Natural killer cell (primary cell): Measurements from ENCODE around the gene AGBL2. TPM values are rescaled to one million over a fixed set of nuclear protein-coding genes. Genes with fewer than 3 reads are reported as not detected.
"Not testable (repeated sequence)": the region's sequence is repeated elsewhere in the genome, so short reads cannot be mapped to it uniquely, and the experiment has no call there.

ENCODE experiments used
- ATAC-seq, 3 donors: fragments of 150-1000 bp in 2 of 3; fragments of 200-7000 bp in 1 of 3; cut with Tn5 transposase; 1 replicate in 1 of 3; 2 replicates in 2 of 3; pipeline ENCODE4 v1.10.0; 2021; ENCODE audit warnings: mild to moderate bottlenecking in 2 of 3, moderate library complexity in 2 of 3
- DNase-seq, 2 donors: peaks; one replicate each; pipeline versions ENCODE4 v3.0.0 to v3.0.0-alpha.2; 2013 to 2021; ENCODE audit warnings: mixed read lengths in 1 of 2
- H3K27ac ChIP-seq: one replicate; pipeline ENCODE4 v1.5.1; 2013; ENCODE audit warnings: mild to moderate bottlenecking, low read length
- H3K27me3 ChIP-seq: one replicate; pipeline ENCODE4 v1.6.1; 2013; ENCODE audit warnings: low read length; ENCODE audit not compliant: control insufficient read depth, insufficient read depth
- H3K36me3 ChIP-seq: one replicate; pipeline ENCODE4 v1.6.1; 2013; ENCODE audit warnings: low read length; ENCODE audit not compliant: control insufficient read depth, insufficient read depth
- H3K4me1 ChIP-seq: one replicate; pipeline ENCODE4 v1.6.1; 2013; ENCODE audit warnings: low read length; ENCODE audit not compliant: control insufficient read depth, insufficient read depth
- H3K4me3 ChIP-seq: one replicate; pipeline ENCODE4 v1.5.1; 2013; ENCODE audit warnings: low read length
- H3K9me3 ChIP-seq: one replicate; pipeline ENCODE4 v1.6.1; 2013; ENCODE audit warnings: low read length; ENCODE audit not compliant: control insufficient read depth, insufficient read depth
- H3K27ac Mint-ChIP-seq, 2 donors: one replicate each; pipeline ENCODE4 v1.8.0; 2022; ENCODE audit warnings: mild to moderate bottlenecking in 2 of 2, mixed read lengths in 2 of 2, moderate library complexity in 1 of 2
- H3K27me3 Mint-ChIP-seq, 2 donors: one replicate each; pipeline ENCODE4 v1.8.0; 2022; ENCODE audit warnings: low read depth in 2 of 2, mixed read lengths in 2 of 2
- H3K36me3 Mint-ChIP-seq: one replicate; pipeline ENCODE4 v1.8.0; 2022; ENCODE audit warnings: mixed read lengths
- H3K4me1 Mint-ChIP-seq, 2 donors: one replicate each; pipeline ENCODE4 v1.8.0; 2022; ENCODE audit warnings: mixed read lengths in 2 of 2
- H3K4me3 Mint-ChIP-seq: one replicate; pipeline ENCODE4 v1.8.0; 2022; ENCODE audit warnings: mild to moderate bottlenecking, moderate library complexity, mixed read lengths
- H3K9me3 Mint-ChIP-seq, 2 donors: one replicate each; pipeline ENCODE4 v1.8.0; 2022; ENCODE audit warnings: mixed read lengths in 2 of 2
- WGBS: methylation state at CpG from one replicate; pipeline ENCODE4 v1.1.7; 2013; ENCODE audit warnings: missing lambda C conversion rate; ENCODE audit not compliant: insufficient coverage; 5-methylcytosine and 5-hydroxymethylcytosine counted together
- intact Hi-C: fragments of 100-400 bp; cut with micrococcal nuclease; formaldehyde crosslinking; loops from one replicate; pipeline ENCODE4 v1.14.2; 2022
- total RNA-seq, 4 donors: library from RNA; stranded (reverse); fragments of 120-200 nt in 1 of 4; gene quantifications; one replicate each; pipeline versions ENCODE4 v1.2.3 to v1.2.4, GENCODE V29; 2013 to 2022
- TF ChIP-seq, protein P1 (sequence below): fragments of 200-600 bp; IDR thresholded peaks from one replicate; pipeline ENCODE4 v1.8.0; 2022; ENCODE audit warnings: antibody characterized with exemption

The AGBL2 gene
- total RNA-seq, 3 donors from 2014 or later (not counting 1 experiment from before 2014, with no cell fraction given), result 6.1 to 8.5 (median 8.2) TPM

- Histone ChIP-seq H3K36me3 (no peaks in the 10 kb centered on the region), H3K9me3 (no peaks in the 10 kb centered on the region), H3K4me3 (no peak overlapping the region), H3K4me1 (no peaks in the 10 kb centered on the region), H3K27ac (no peak overlapping the region), H3K27me3 (no peaks in the 10 kb centered on the region)
- DNase-seq (no peak), ATAC-seq (no peak)
- Mint-ChIP-seq H3K9me3 (no peaks in the 10 kb centered on the region), H3K27ac (no peak overlapping the region), H3K36me3 (no peaks in the 10 kb centered on the region), H3K4me1 (no peaks in the 10 kb centered on the region), H3K27me3 (no peaks in the 10 kb centered on the region), H3K4me3 (no peak overlapping the region)
- 97% methylated on average over 5 of the region's 5 CpGs for WGBS
- TF ChIP-seq, protein P1, sequence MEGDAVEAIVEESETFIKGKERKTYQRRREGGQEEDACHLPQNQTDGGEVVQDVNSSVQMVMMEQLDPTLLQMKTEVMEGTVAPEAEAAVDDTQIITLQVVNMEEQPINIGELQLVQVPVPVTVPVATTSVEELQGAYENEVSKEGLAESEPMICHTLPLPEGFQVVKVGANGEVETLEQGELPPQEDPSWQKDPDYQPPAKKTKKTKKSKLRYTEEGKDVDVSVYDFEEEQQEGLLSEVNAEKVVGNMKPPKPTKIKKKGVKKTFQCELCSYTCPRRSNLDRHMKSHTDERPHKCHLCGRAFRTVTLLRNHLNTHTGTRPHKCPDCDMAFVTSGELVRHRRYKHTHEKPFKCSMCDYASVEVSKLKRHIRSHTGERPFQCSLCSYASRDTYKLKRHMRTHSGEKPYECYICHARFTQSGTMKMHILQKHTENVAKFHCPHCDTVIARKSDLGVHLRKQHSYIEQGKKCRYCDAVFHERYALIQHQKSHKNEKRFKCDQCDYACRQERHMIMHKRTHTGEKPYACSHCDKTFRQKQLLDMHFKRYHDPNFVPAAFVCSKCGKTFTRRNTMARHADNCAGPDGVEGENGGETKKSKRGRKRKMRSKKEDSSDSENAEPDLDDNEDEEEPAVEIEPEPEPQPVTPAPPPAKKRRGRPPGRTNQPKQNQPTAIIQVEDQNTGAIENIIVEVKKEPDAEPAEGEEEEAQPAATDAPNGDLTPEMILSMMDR, result no peak
- intact Hi-C loops, result no loop called here
These were observed 25.7 kb downstream of the AGBL2 start for GRCh38 chr11:47689480-47689879.

DNA sequence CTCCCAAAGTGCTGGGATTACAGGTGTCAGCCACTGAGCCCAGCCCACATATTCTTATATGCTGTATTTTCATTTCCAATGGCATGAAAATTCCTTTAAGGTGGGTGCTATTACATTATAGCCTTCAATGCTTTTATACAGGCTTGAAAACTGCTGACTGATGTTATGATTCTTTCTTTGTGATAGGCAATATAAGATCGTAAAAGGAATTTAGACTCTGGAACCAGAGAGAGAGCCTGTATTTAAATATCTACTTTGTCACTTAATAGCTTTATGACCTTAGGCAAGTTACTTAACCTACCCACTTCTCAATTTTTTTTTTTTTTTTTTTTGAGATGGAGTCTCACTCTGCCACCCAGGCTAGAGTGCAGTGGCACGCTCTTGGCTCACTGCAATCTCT, 26.2 kb downstream of the AGBL2 start:
- TF ChIP-seq, protein P1, result no peak
- Histone ChIP-seq H3K27me3 (no peaks in the 10 kb centered on the region), H3K27ac (no peak overlapping the region), H3K4me3 (no peak overlapping the region), H3K4me1 (no peaks in the 10 kb centered on the region), H3K9me3 (no peaks in the 10 kb centered on the region), H3K36me3 (no peaks in the 10 kb centered on the region)
- H3K27ac Mint-ChIP-seq, result no peak overlapping the region
- H3K4me1 Mint-ChIP-seq, result no peaks in the 10 kb centered on the region
- DNase-seq (no peak), ATAC-seq (no peak)
- H3K9me3 Mint-ChIP-seq, result no peaks in the 10 kb centered on the region
- 87% methylated on average over 1 of the region's 2 CpGs for WGBS
- H3K36me3 Mint-ChIP-seq, result no peaks in the 10 kb centered on the region
- no peak overlapping the region for H3K4me3 Mint-ChIP-seq
- intact Hi-C loops, result no loop called here
- no peaks in the 10 kb centered on the region for H3K27me3 Mint-ChIP-seq

GRCh38 chr11:47688111-47688510, 27.1 kb downstream of the AGBL2 start:
- no peaks in the 10 kb centered on the region for H3K9me3 ChIP-seq
- H3K27ac ChIP-seq, result no peak overlapping the region
- DNase-seq, result no peak
- no peaks in the 10 kb centered on the region for H3K4me1 ChIP-seq
- H3K36me3 Mint-ChIP-seq, result no peaks in the 10 kb centered on the region
- no peak for ATAC-seq
- 95% methylated on average over 4 of the region's 4 CpGs for WGBS
- no peak overlapping the region for H3K27ac Mint-ChIP-seq
- intact Hi-C loops, result no loop called here
- no peaks in the 10 kb centered on the region for H3K9me3 Mint-ChIP-seq
- TF ChIP-seq, protein P1, result no peak
- no peaks in the 10 kb centered on the region for H3K4me1 Mint-ChIP-seq
- no peak overlapping the region for H3K4me3 ChIP-seq
- H3K36me3 ChIP-seq, result no peaks in the 10 kb centered on the region
- H3K27me3 Mint-ChIP-seq, result no peaks in the 10 kb centered on the region
- H3K27me3 ChIP-seq, result no peaks in the 10 kb centered on the region
- H3K4me3 Mint-ChIP-seq, result no peak overlapping the region

DNA sequence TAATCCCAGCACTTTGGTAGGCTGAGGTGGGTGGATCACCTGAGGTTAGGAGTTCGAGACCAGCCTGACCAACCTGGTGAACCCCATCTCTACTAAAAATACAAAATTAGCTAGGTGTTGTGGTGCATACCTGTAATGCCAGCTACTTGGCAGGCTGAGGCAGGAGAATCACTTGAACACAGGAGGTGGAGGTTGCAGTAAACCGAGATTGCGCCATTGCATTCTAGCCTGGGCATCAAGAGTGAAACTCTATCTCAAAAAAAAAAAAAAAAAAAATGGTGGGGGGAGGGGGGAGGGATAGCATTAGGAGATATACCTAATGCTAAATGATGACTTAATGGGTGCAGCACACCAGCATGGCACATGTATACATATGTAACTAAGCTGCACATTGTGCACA, 28.5 kb downstream of the AGBL2 start:
- intact Hi-C loops, H3K9me3 Mint-ChIP-seq, H3K27me3 Mint-ChIP-seq, H3K36me3 Mint-ChIP-seq, H3K4me3 ChIP-seq, H3K4me1 ChIP-seq, DNase-seq, H3K4me3 Mint-ChIP-seq, H3K27ac Mint-ChIP-seq, H3K27ac ChIP-seq, H3K27me3 ChIP-seq, H3K36me3 ChIP-seq, ATAC-seq, H3K9me3 ChIP-seq, H3K4me1 Mint-ChIP-seq: not testable (repeated sequence)
- no CpG with 5 or more reads among the region's 3 CpGs for WGBS
